Measurements from ENCODE around the gene TPM1.

The TPM1 gene

GRCh38 chr15:63010920-63011693 lies 31.4 kb upstream of the TPM1 start:
- no peak overlapping the region for H3K27ac ChIP-seq (ENCODE audit: poor library complexity, severe bottlenecking)
- H3K27me3 ChIP-seq (ENCODE audit: insufficient read depth, poor library complexity, severe bottlenecking), result no peaks in the 10 kb centered on the region
- no peak for TF ChIP-seq CTCF (IDR thresholded peaks at IDR 0.05; ENCODE audit: poor library complexity, severe bottlenecking)
- no peaks in the 10 kb centered on the region for H3K36me3 ChIP-seq (ENCODE audit: low read depth)
- H3K9me3 ChIP-seq (ENCODE audit: severe bottlenecking), result no peaks in the 10 kb centered on the region
- H3K4me1 ChIP-seq (ENCODE audit: insufficient read depth, poor library complexity, severe bottlenecking), result peaks cover 31% of the 10 kb centered on the region
- no peak overlapping the region for H3K4me3 ChIP-seq (ENCODE audit: severe bottlenecking)
- DNase-seq (ENCODE audit: low spot score), result no peak
- ATAC-seq (ENCODE audit: low read depth), result no peak

- no peaks in the 10 kb centered on the region for H3K9me3 ChIP-seq (ENCODE audit: severe bottlenecking)
- no peak overlapping the region for H3K27ac ChIP-seq (ENCODE audit: poor library complexity, severe bottlenecking)
- H3K36me3 ChIP-seq (ENCODE audit: low read depth), result no peaks in the 10 kb centered on the region
- ATAC-seq (ENCODE audit: low read depth) (no peak), DNase-seq (ENCODE audit: low spot score) (no peak)
- no peak for TF ChIP-seq CTCF (IDR thresholded peaks at IDR 0.05; ENCODE audit: poor library complexity, severe bottlenecking)
- peaks cover 27% of the 10 kb centered on the region for H3K4me1 ChIP-seq (ENCODE audit: insufficient read depth, poor library complexity, severe bottlenecking)
- H3K4me3 ChIP-seq (ENCODE audit: severe bottlenecking), result no peak overlapping the region
- no peaks in the 10 kb centered on the region for H3K27me3 ChIP-seq (ENCODE audit: insufficient read depth, poor library complexity, severe bottlenecking)
Observed at GRCh38 chr15:63012444-63012843, 30.1 kb upstream of the TPM1 start.

GRCh38 chr15:63013052-63013808 lies 29.3 kb upstream of the TPM1 start:
- ATAC-seq (ENCODE audit: low read depth), result peak; percentile 69
- Histone ChIP-seq H3K4me1 (ENCODE audit: insufficient read depth, poor library complexity, severe bottlenecking) (peaks cover 27% of the 10 kb centered on the region), H3K27ac (ENCODE audit: poor library complexity, severe bottlenecking) (peak overlapping the region; percentile 41), H3K9me3 (ENCODE audit: severe bottlenecking) (no peaks in the 10 kb centered on the region), H3K27me3 (ENCODE audit: insufficient read depth, poor library complexity, severe bottlenecking) (no peaks in the 10 kb centered on the region), H3K36me3 (ENCODE audit: low read depth) (no peaks in the 10 kb centered on the region), H3K4me3 (ENCODE audit: severe bottlenecking) (no peak overlapping the region)
- no peak for TF ChIP-seq CTCF (IDR thresholded peaks at IDR 0.05; ENCODE audit: poor library complexity, severe bottlenecking)
- DNase-seq (ENCODE audit: low spot score), result no peak

GRCh38 chr15:63014578-63014977 lies 28.0 kb upstream of the TPM1 start:
- no peak for ATAC-seq (ENCODE audit: low read depth)
- H3K4me3 ChIP-seq (ENCODE audit: severe bottlenecking), result no peak overlapping the region
- no peaks in the 10 kb centered on the region for H3K36me3 ChIP-seq (ENCODE audit: low read depth)
- peaks cover 34% of the 10 kb centered on the region for H3K4me1 ChIP-seq (ENCODE audit: insufficient read depth, poor library complexity, severe bottlenecking)
- DNase-seq (ENCODE audit: low spot score), result no peak
- H3K9me3 ChIP-seq (ENCODE audit: severe bottlenecking), result no peaks in the 10 kb centered on the region
- H3K27me3 ChIP-seq (ENCODE audit: insufficient read depth, poor library complexity, severe bottlenecking), result no peaks in the 10 kb centered on the region
- H3K27ac ChIP-seq (ENCODE audit: poor library complexity, severe bottlenecking), result no peak overlapping the region
- no peak for TF ChIP-seq CTCF (IDR thresholded peaks at IDR 0.05; ENCODE audit: poor library complexity, severe bottlenecking)

Measured in RWPE2 (cell line).